ENCODE data around the gene SCN4A.

DNA sequence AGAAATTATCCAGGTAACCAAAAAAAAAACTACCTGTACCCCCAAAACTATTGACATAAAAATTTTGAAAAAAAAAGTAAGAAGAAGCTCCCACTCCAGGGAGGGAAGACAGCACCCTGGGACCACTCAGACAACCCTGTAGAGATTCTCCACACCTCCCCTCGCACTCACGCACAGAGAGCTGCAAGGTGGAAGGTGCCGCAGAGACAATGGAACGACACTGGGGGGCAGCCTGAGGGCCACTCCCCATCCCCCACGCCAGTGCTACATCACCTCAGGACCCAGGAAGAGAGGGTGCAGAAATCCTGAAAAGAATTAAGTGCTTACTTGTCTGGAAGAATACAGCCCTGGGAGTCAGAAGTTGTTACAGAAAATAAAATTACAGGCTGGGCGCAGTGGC is 35.4 kb downstream of the SCN4A start:
- TF ChIP-seq, protein P1, sequence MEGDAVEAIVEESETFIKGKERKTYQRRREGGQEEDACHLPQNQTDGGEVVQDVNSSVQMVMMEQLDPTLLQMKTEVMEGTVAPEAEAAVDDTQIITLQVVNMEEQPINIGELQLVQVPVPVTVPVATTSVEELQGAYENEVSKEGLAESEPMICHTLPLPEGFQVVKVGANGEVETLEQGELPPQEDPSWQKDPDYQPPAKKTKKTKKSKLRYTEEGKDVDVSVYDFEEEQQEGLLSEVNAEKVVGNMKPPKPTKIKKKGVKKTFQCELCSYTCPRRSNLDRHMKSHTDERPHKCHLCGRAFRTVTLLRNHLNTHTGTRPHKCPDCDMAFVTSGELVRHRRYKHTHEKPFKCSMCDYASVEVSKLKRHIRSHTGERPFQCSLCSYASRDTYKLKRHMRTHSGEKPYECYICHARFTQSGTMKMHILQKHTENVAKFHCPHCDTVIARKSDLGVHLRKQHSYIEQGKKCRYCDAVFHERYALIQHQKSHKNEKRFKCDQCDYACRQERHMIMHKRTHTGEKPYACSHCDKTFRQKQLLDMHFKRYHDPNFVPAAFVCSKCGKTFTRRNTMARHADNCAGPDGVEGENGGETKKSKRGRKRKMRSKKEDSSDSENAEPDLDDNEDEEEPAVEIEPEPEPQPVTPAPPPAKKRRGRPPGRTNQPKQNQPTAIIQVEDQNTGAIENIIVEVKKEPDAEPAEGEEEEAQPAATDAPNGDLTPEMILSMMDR (IDR thresholded peaks at IDR 0.05; ENCODE audit: poor library complexity): no peak
- no peak for TF ChIP-seq EZH2phosphoT487 (IDR thresholded peaks at IDR 0.05; ENCODE audit: low read depth, severe bottlenecking, unreplicated experiment)
